OCI-LY7 (cell line): ENCODE measurements around the gene TMEM167B. TPM values are rescaled to one million over a fixed set of nuclear protein-coding genes. Genes with fewer than 3 reads are reported as not detected.

Source experiments
- Bru-seq: library from RNA; stranded (reverse); fragments of 400-500 nt; gene quantifications from one replicate; lab custom pipeline; 2021; lab: Mats Ljungman, UMichigan
- BruChase-seq, 2 experiments: library from RNA; stranded (reverse); fragments of 400-500 nt; gene quantifications; one replicate each; lab custom pipeline; 2021; lab: Mats Ljungman, UMichigan
- BruUV-seq: library from RNA; stranded (reverse); fragments of 400-500 nt; replicated peaks from 2 replicates; lab custom pipeline; 2021; lab: Mats Ljungman, UMichigan
- CTCF ChIA-PET: fragments of 300-600 bp; sonication (Branson Sonifier 250); formaldehyde crosslinking; loops from one replicate; lab custom pipeline; 2022; ENCODE audit warnings: antibody characterized with exemption; ENCODE audit not compliant: unreplicated experiment; lab: Charles Lee
- POLR2A ChIA-PET: fragments of 300-600 bp; sonication (Branson Sonifier 250); formaldehyde crosslinking; loops from one replicate; lab custom pipeline; 2022; ENCODE audit warnings: antibody characterized with exemption; lab: Charles Lee
- DNase-seq: peaks from one replicate; pipeline ENCODE4 v3.0.0-alpha.2; 2015; ENCODE audit warnings: low spot score
- H2AFZ ChIP-seq: fragments of 200-600 bp; sonication (generic), shearing (Covaris generic); 2 replicates; pipeline ENCODE4 v1.6.1; 2014; ENCODE audit warnings: mild to moderate bottlenecking, antibody characterized with exemption, low read length, moderate library complexity
- H3K27ac ChIP-seq: fragments of 200-600 bp; sonication (generic); 2 replicates; pipeline ENCODE4 v1.5.1; 2014; ENCODE audit warnings: mixed run types, low read depth, mild to moderate bottlenecking, moderate library complexity, low read length, inconsistent platforms; ENCODE audit not compliant: poor library complexity, severe bottlenecking
- H3K36me3 ChIP-seq: fragments of 200-600 bp; sonication (generic); 2 replicates; pipeline ENCODE4 v1.6.1; 2014; ENCODE audit warnings: mild to moderate bottlenecking, antibody characterized with exemption, low read length, moderate library complexity, mixed read lengths; ENCODE audit not compliant: insufficient read depth
- H3K4me1 ChIP-seq: fragments of 200-600 bp; sonication (generic); 2 replicates; pipeline ENCODE4 v1.5.1; 2014; ENCODE audit warnings: mild to moderate bottlenecking, low read length; ENCODE audit not compliant: insufficient read depth, poor library complexity, severe bottlenecking
- H3K4me2 ChIP-seq: fragments of 200-600 bp; sonication (generic); 2 replicates; pipeline ENCODE4 v1.6.1; 2014; ENCODE audit warnings: mild to moderate bottlenecking, low read length
- H3K4me3 ChIP-seq: fragments of 200-600 bp; sonication (generic); 2 replicates; pipeline ENCODE4 v1.5.1; 2014; ENCODE audit warnings: mild to moderate bottlenecking, low read depth, low read length; ENCODE audit not compliant: poor library complexity, severe bottlenecking
- H3K79me2 ChIP-seq: fragments of 200-600 bp; sonication (generic); 2 replicates; pipeline ENCODE4 v1.6.1; 2016; ENCODE audit warnings: low read depth, mild to moderate bottlenecking, low read length, moderate library complexity, mixed read lengths; ENCODE audit not compliant: insufficient read depth
- H3K9me2 ChIP-seq: fragments of 200-600 bp; sonication (generic); 2 replicates; pipeline ENCODE4 v1.6.1; 2016; ENCODE audit warnings: mild to moderate bottlenecking, low read length, mixed read lengths; ENCODE audit not compliant: insufficient read depth
- H3K9me3 ChIP-seq: fragments of 200-600 bp; sonication (generic); 2 replicates; pipeline ENCODE4 v1.6.1; 2014; ENCODE audit warnings: mild to moderate bottlenecking, mixed run types, low read length, mixed read lengths
- H4K20me1 ChIP-seq: fragments of 200-600 bp; sonication (generic); 2 replicates; pipeline ENCODE4 v1.6.1; 2014; ENCODE audit warnings: mild to moderate bottlenecking, antibody characterized with exemption, low read length, moderate library complexity, mixed read lengths; ENCODE audit not compliant: insufficient read depth
- CTCF ChIP-seq: fragments of 200-600 bp; sonication (generic); conservative IDR thresholded peaks from 2 replicates; pipeline ENCODE4 v1.5.1; 2014; ENCODE audit warnings: mild to moderate bottlenecking, antibody characterized with exemption, low read length, moderate library complexity, mixed read lengths
- EZH2phosphoT487 ChIP-seq: fragments of 200-600 bp; sonication (generic); IDR thresholded peaks from 2 replicates; pipeline ENCODE4 v1.6.1; 2018; ENCODE audit warnings: low read depth, borderline replicate concordance, mild to moderate bottlenecking, mixed run types, antibody characterized with exemption, low read length, moderate library complexity, mixed read lengths
- intact Hi-C: fragments of 100-400 bp; cut with micrococcal nuclease; formaldehyde crosslinking; loops from one replicate; pipeline ENCODE4 v1.10.0; 2022; ENCODE audit not compliant: unreplicated experiment
- long read RNA-seq: library from polyadenylated mRNA; stranded (forward); transcript quantifications from one replicate; pipeline ENCODE4 v2.0.0, GENCODE V29; 2022
- total RNA-seq, 2 experiments: library from RNA; depleted of rRNA in 1 of 2; stranded (reverse); fragments of >200 nt in 1 of 2; shearing (Covaris generic) in 1 of 2; gene quantifications; 2 replicates each; pipeline ENCODE4 v1.2.3, GENCODE V29; 2014 to 2022

TMEM167B gene
- 12.3 and 14.9 TPM in 2 replicates for total RNA-seq (2014; rRNA removed; shearing (Covaris generic))
- total RNA-seq (2022) = 21.0 and 21.2 TPM in 2 replicates
- percentile 79 among the genes with signal in this experiment for Bru-seq, nascent RNA
- BruChase-seq, experiment 1, labeled RNA remaining after a 6-hour chase = percentile 66 among the genes with signal in this experiment
- percentile 92 among the genes with signal in this experiment for BruChase-seq, experiment 2, labeled RNA remaining after a 2-hour chase
- long read RNA-seq, transcript TMEM167B-201 (3 exons, 3,730 nt) = major isoform, 7 of 10 reads
- long read RNA-seq, partial matches to known transcripts = 0 of 10 reads
- long read RNA-seq, other reads (novel, unspliced or antisense) = 3 of 10 reads

GRCh38 chr1:109090196-109091077 is at the start of gene TMEM167B:
Gene TMEM167B (plus strand): TSS chr1:109090764. CDS start chr1:109090873, 109 bp downstream.
- H3K79me2 ChIP-seq = peaks cover 26% of the 10 kb centered on the region; the same call in 1 of the 2 replicates
- H3K27ac ChIP-seq = peak within 1 kb of the TSS; percentile 78
- H3K4me2 ChIP-seq = peak within 1 kb of the TSS; percentile 77
- POLR2A ChIA-PET = interaction anchor here (0.5 to 2.8 kb wide), 10 partner anchors 9 to 1242 kb away, joined by 3 to 34 read pairs (median 4); partner anchors contain the start of gene ATXN7L2
- intact Hi-C loops = loop anchor here (1.0 to 2.0 kb wide), 2 partner anchors 10 to 48 kb away; partner anchors contain the start of gene WDR47
- no peaks in the 10 kb centered on the region for H3K9me3 ChIP-seq
- H4K20me1 ChIP-seq = no peaks in the 10 kb centered on the region
- H2AFZ ChIP-seq = peak within 1 kb of the TSS; percentile 85
- peak; percentile 94 for DNase-seq
- BruUV-seq = TSS peak; percentile 92
- no peaks in the 10 kb centered on the region for H3K9me2 ChIP-seq
- TF ChIP-seq CTCF (no peak), EZH2phosphoT487 (no peak)
- CTCF ChIA-PET = no interaction called here
- peaks cover 19% of the 10 kb centered on the region for H3K4me1 ChIP-seq
- peak within 1 kb of the TSS; percentile 90 for H3K4me3 ChIP-seq
- H3K36me3 ChIP-seq = peaks cover 25% of the 10 kb centered on the region

GRCh38 chr1:109040989-109041620 is 49.5 kb upstream of the TMEM167B start:
- H2AFZ ChIP-seq = peak overlapping the region; percentile 69
- DNase-seq = peak; percentile 69

More at GRCh38 chr1:109040989-109041620, 49.5 kb upstream of the TMEM167B start:
- POLR2A ChIA-PET = interaction anchor here (0.7 to 1.6 kb wide), 2 partner anchors 23 to 51 kb away, joined by 4 read pairs; no protein-coding TSS in a partner anchor
- Histone ChIP-seq H3K4me2 (peak overlapping the region; percentile 96), H3K4me3 (peak overlapping the region; percentile 82), H4K20me1 (no peaks in the 10 kb centered on the region), H3K9me3 (no peaks in the 10 kb centered on the region), H3K79me2 (peaks cover 31% of the 10 kb centered on the region), H3K36me3 (peaks cover 4% of the 10 kb centered on the region; the same call in 1 of the 2 replicates), H3K27ac (peak overlapping the region; percentile 65), H3K9me2 (no peaks in the 10 kb centered on the region), H3K4me1 (peaks cover 15% of the 10 kb centered on the region)
- no TSS peak for BruUV-seq
- intact Hi-C loops = loop anchor here (2.0 kb wide), 1 partner anchor 348 kb away; the partner anchor contains the start of gene PRPF38B
- CTCF ChIA-PET = no interaction called here
- 0 out of 2 replicates have a peak, but pooled peaks have one; percentile 31 for TF ChIP-seq CTCF
- no peak for TF ChIP-seq EZH2phosphoT487
